A204.1 (cell line): ENCODE results near the gene FRMD4B.
A peak's percentile ranks its signal among the peaks of the same experiment; 100 is the strongest.

ENCODE experiments used
- FAIRE-seq: peaks from 2 replicates; lab custom pipeline; 2012; peaks lifted over from hg19 to GRCh38; lab: Jason Lieb, UNC

Gene FRMD4B

DNA sequence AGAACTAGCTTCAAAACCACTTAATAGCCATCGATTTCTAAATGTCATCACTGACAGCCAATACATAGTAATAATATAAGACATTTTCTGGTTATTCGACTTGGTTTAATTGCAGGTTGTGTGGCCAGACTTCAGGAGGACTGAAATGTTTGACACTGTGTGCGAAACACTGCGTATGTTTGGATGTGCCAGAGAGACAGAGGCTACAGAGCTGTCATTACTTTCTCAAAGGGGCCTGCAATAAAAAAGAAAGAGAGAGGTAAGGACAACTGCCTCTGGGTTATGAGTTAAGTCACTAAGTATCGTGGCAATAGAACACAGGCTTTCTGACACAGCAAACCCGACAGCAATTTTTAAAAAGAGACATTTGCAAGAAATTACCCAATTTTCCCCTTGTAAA lies 264.4 kb downstream of the FRMD4B start:
- no peak for FAIRE-seq

DNA sequence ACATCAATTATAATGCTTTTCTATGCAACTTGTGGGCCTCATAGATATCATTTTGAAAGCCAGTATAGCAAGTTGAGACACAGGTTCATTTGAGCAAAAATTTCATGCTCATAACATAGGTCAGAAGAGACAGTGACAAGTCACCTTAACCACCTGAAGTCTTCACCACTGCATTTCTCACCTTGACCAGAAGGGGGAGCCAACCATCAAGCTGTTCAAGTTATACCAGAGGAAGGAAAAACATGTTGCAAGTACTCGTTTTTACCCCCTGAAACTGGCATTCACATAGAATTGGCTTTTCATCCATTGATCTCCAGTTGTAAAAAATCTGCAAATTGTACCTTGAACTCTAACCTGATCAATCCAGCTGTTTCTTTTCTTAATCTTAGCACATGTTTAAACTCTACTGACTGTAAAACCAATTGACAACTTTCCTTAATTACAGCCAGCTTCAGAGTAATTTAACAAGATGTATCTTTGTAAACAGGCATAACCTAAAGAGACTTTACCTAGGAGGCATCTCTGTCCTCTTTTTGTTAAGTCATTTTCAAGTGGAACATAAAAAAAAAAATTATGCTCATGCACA lies 264.9 kb downstream of the FRMD4B start:
- FAIRE-seq = peak; percentile 54
